HepG2 (cell line): ENCODE measurements around the gene ZNF22. TPM values are rescaled to one million over a fixed set of nuclear protein-coding genes. Genes with fewer than 3 reads are reported as not detected.

Experiments used
- CBX2 ChIP-seq, 2 experiments: fragments of 200-600 bp in 1 of 2; sonication (generic); formaldehyde crosslinking in 1 of 2; IDR thresholded peaks; 2 replicates each; pipeline versions ENCODE4 v1.7.0 to v1.8.1; 2018 to 2022; ENCODE audit warnings: low read depth in 2 of 2, low read length in 1 of 2, mild to moderate bottlenecking in 1 of 2, missing genetic modification reagents in 1 of 2
- ETV5 ChIP-seq: IDR thresholded peaks from 2 replicates; pipeline ENCODE4 v1.6.1; 2018; ENCODE audit warnings: missing biosample characterization, missing genetic modification reagents, inconsistent platforms, borderline replicate concordance
- HDAC6 ChIP-seq: fragments of 200-600 bp; sonication (generic); IDR thresholded peaks from 2 replicates; pipeline ENCODE4 v1.7.0; 2017; ENCODE audit warnings: mild to moderate bottlenecking, antibody characterized with exemption, low read length, low read depth
- NR2F2 ChIP-seq: IDR thresholded peaks from 2 replicates; pipeline ENCODE4 v1.6.1; 2012; ENCODE audit warnings: low read depth, inconsistent platforms, borderline replicate concordance
- PRDM4 ChIP-seq: sonication (generic); formaldehyde crosslinking; IDR thresholded peaks from 2 replicates; pipeline ENCODE4 v1.9.0; 2021; ENCODE audit warnings: missing genetic modification reagents, borderline replicate concordance
- RFXANK ChIP-seq: IDR thresholded peaks from 2 replicates; pipeline ENCODE4 v1.6.1; 2016
- SAP130 ChIP-seq: IDR thresholded peaks from 2 replicates; pipeline ENCODE4 v1.6.1; 2016; ENCODE audit warnings: low read depth
- SNAPC2 ChIP-seq: sonication (generic); formaldehyde crosslinking; IDR thresholded peaks from 2 replicates; pipeline ENCODE4 v1.8.1; 2022; ENCODE audit warnings: mild to moderate bottlenecking, missing genetic modification reagents
- SNRNP70 ChIP-seq: fragments of 200-400 bp; formaldehyde crosslinking; IDR thresholded peaks from 2 replicates; pipeline ENCODE4 v1.6.1; 2017; ENCODE audit warnings: mild to moderate bottlenecking, low read depth, low read length, moderate library complexity
- SP5 ChIP-seq: IDR thresholded peaks from 2 replicates; pipeline ENCODE4 v1.6.1; 2016; ENCODE audit warnings: low read depth, borderline replicate concordance
- ZKSCAN5 ChIP-seq: sonication (generic); formaldehyde crosslinking; IDR thresholded peaks from 2 replicates; pipeline ENCODE4 v1.5.1; 2020; ENCODE audit warnings: mild to moderate bottlenecking, missing genetic modification reagents
- ZNF280D ChIP-seq: sonication (generic); formaldehyde crosslinking; IDR thresholded peaks from 2 replicates; pipeline ENCODE4 v1.5.1; 2020; ENCODE audit warnings: mild to moderate bottlenecking, missing genetic modification reagents
- ZNF460 ChIP-seq: sonication (generic); formaldehyde crosslinking; IDR thresholded peaks from 2 replicates; pipeline ENCODE4 v1.5.1; 2020; ENCODE audit warnings: missing genetic modification reagents, mild to moderate bottlenecking, borderline replicate concordance
- ZNF510 ChIP-seq: sonication (generic); formaldehyde crosslinking; IDR thresholded peaks from 2 replicates; pipeline ENCODE4 v1.4.0; 2020; ENCODE audit warnings: low read depth, mild to moderate bottlenecking, missing genetic modification reagents
- polyA plus RNA-seq, 8 experiments: library from polyadenylated mRNA; depleted of rRNA in 3 of 8; stranded (reverse) in 7 of 8; unstranded in 1 of 8; fragments of >200 nt; fragmentation: Illumina TruSeq in 4 of 8; extraction: Trizol in 4 of 8; gene quantifications; 2 replicates each; pipeline versions ENCODE4 v1.2.1 to v1.2.3, GENCODE V29; 2011 to 2016; ENCODE audit warnings: low read depth in 4 of 8, missing spikeins in 1 of 8, mixed read lengths in 1 of 8; ENCODE audit not compliant: insufficient read depth in 1 of 8
- total RNA-seq, 5 experiments: library from RNA; depleted of rRNA; stranded (reverse); fragments of >200 nt; fragmentation: Illumina TruSeq; extraction: Trizol; gene quantifications; 2 replicates each; pipeline ENCODE4 v1.2.3, GENCODE V29; 2016; ENCODE audit warnings: low read depth in 1 of 5
- TF ChIP-seq, protein P1 (sequence below): sonication (generic); formaldehyde crosslinking; IDR thresholded peaks from 2 replicates; pipeline ENCODE4 v1.5.0; 2020; ENCODE audit warnings: missing genetic modification reagents, mild to moderate bottlenecking, borderline replicate concordance
- TF ChIP-seq, protein P2 (sequence below): sonication (generic); formaldehyde crosslinking; IDR thresholded peaks from 2 replicates; pipeline ENCODE4 v1.4.0; 2020; ENCODE audit warnings: mild to moderate bottlenecking, missing genetic modification reagents

ZNF22 gene
- total and polyA plus RNA-seq, 2 of the 13 experiments (the other 11 are each of a cell fraction or from before 2014, with no cell fraction given) = 0.40 to 1.3 TPM

- TF ChIP-seq, protein P1, sequence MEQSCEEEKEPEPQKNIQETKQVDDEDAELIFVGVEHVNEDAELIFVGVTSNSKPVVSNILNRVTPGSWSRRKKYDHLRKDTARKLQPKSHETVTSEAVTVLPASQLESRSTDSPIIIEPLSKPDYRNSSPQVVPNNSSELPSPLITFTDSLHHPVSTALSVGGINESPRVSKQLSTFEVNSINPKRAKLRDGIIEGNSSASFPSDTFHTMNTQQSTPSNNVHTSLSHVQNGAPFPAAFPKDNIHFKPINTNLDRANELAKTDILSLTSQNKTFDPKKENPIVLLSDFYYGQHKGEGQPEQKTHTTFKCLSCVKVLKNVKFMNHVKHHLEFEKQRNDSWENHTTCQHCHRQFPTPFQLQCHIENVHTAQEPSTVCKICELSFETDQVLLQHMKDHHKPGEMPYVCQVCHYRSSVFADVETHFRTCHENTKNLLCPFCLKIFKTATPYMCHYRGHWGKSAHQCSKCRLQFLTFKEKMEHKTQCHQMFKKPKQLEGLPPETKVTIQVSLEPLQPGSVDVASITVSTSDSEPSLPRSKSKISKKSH (CRISPR knock-in tag) = peak; percentile 48; the same call in 1 of the 2 replicates
- no peak for TF ChIP-seq PRDM4 (CRISPR knock-in tag)
- no peak for TF ChIP-seq SNAPC2 (CRISPR knock-in tag)
- TF ChIP-seq NR2F2 = peak; percentile 88
- TF ChIP-seq SP5 (CRISPR knock-in tag) = peak; percentile 52
- no peak for TF ChIP-seq RFXANK
- TF ChIP-seq ZKSCAN5 (CRISPR knock-in tag) = no peak
- TF ChIP-seq CBX2 (IDR thresholded peaks at IDR 0.05; ENCODE audit: low read depth, low read length) = no peak
- no peak for TF ChIP-seq CBX2 (CRISPR knock-in tag; IDR thresholded peaks at IDR 0.05; ENCODE audit: low read depth)
- peak; percentile 73; the same call in 1 of the 2 replicates for TF ChIP-seq SAP130 (CRISPR knock-in tag)
- TF ChIP-seq HDAC6 = no peak
- TF ChIP-seq, protein P2, sequence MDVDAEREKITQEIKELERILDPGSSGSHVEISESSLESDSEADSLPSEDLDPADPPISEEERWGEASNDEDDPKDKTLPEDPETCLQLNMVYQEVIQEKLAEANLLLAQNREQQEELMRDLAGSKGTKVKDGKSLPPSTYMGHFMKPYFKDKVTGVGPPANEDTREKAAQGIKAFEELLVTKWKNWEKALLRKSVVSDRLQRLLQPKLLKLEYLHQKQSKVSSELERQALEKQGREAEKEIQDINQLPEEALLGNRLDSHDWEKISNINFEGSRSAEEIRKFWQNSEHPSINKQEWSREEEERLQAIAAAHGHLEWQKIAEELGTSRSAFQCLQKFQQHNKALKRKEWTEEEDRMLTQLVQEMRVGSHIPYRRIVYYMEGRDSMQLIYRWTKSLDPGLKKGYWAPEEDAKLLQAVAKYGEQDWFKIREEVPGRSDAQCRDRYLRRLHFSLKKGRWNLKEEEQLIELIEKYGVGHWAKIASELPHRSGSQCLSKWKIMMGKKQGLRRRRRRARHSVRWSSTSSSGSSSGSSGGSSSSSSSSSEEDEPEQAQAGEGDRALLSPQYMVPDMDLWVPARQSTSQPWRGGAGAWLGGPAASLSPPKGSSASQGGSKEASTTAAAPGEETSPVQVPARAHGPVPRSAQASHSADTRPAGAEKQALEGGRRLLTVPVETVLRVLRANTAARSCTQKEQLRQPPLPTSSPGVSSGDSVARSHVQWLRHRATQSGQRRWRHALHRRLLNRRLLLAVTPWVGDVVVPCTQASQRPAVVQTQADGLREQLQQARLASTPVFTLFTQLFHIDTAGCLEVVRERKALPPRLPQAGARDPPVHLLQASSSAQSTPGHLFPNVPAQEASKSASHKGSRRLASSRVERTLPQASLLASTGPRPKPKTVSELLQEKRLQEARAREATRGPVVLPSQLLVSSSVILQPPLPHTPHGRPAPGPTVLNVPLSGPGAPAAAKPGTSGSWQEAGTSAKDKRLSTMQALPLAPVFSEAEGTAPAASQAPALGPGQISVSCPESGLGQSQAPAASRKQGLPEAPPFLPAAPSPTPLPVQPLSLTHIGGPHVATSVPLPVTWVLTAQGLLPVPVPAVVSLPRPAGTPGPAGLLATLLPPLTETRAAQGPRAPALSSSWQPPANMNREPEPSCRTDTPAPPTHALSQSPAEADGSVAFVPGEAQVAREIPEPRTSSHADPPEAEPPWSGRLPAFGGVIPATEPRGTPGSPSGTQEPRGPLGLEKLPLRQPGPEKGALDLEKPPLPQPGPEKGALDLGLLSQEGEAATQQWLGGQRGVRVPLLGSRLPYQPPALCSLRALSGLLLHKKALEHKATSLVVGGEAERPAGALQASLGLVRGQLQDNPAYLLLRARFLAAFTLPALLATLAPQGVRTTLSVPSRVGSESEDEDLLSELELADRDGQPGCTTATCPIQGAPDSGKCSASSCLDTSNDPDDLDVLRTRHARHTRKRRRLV = 0 out of 2 replicates have a peak, but pooled peaks have one; percentile 25
- no peak for TF ChIP-seq ZNF510
- peak; percentile 72 for TF ChIP-seq ETV5
- 0 out of 2 replicates have a peak, but pooled peaks have one; percentile 21 for TF ChIP-seq ZNF280D
- TF ChIP-seq ZNF460 (CRISPR knock-in tag) = no peak
- TF ChIP-seq SNRNP70 = no peak
These were observed 20.2 kb upstream of the ZNF22 start (continued) for GRCh38 chr10:44980309-44981171.
